H9 (cell line): ENCODE data around the gene MOV10L1. TPM values are rescaled to one million over a fixed set of nuclear protein-coding genes. Genes with fewer than 3 reads are reported as not detected.

Experiments used
- DNase-seq: peaks from one replicate; pipeline ENCODE4 v3.0.0-alpha.2; 2017
- H2AFZ ChIP-seq: one replicate; pipeline ENCODE4 v1.6.1; 2013; ENCODE audit warnings: mild to moderate bottlenecking, low read length, control low read depth, moderate library complexity
- H2AK5ac ChIP-seq: 2 replicates; pipeline ENCODE4 v1.6.1; 2013; ENCODE audit warnings: low read length, control low read depth, mixed read lengths; ENCODE audit not compliant: insufficient read length
- H2BK120ac ChIP-seq: one replicate; pipeline ENCODE4 v1.6.1; 2013; ENCODE audit warnings: low read depth, mild to moderate bottlenecking, low read length, control low read depth, inconsistent platforms; ENCODE audit not compliant: poor library complexity, severe bottlenecking
- H2BK12ac ChIP-seq: 2 replicates; pipeline ENCODE4 v1.6.1; 2013; ENCODE audit warnings: low read length, control low read depth, mixed read lengths, low read depth; ENCODE audit not compliant: insufficient read length
- H2BK15ac ChIP-seq: 2 replicates; pipeline ENCODE4 v1.6.1; 2013; ENCODE audit warnings: low read depth, low read length, control low read depth
- H2BK20ac ChIP-seq: one replicate; pipeline ENCODE4 v1.6.1; 2013; ENCODE audit warnings: low read depth, mild to moderate bottlenecking, low read length, control low read depth, inconsistent platforms; ENCODE audit not compliant: poor library complexity, severe bottlenecking
- H2BK5ac ChIP-seq: 2 replicates; pipeline ENCODE4 v1.6.1; 2013; ENCODE audit warnings: low read length, control low read depth, mixed read lengths; ENCODE audit not compliant: insufficient read length
- H3K14ac ChIP-seq: 2 replicates; pipeline ENCODE4 v1.6.1; 2013; ENCODE audit warnings: low read length, control low read depth; ENCODE audit not compliant: insufficient read depth
- H3K18ac ChIP-seq: 2 replicates; pipeline ENCODE4 v1.6.1; 2013; ENCODE audit warnings: low read depth, mild to moderate bottlenecking, mixed read lengths, low read length, control low read depth; ENCODE audit not compliant: insufficient read length
- H3K23ac ChIP-seq: 2 replicates; pipeline ENCODE4 v1.6.1; 2013; ENCODE audit warnings: low read length, control low read depth, mixed read lengths, low read depth; ENCODE audit not compliant: insufficient read length
- H3K23me2 ChIP-seq: 2 replicates; pipeline ENCODE4 v1.6.1; 2013; ENCODE audit warnings: low read depth, mild to moderate bottlenecking, mixed read lengths, low read length, control low read depth; ENCODE audit not compliant: insufficient read length, poor library complexity, severe bottlenecking
- H3K27ac ChIP-seq: 2 replicates; pipeline ENCODE4 v1.5.1; 2013; ENCODE audit warnings: low read length, control low read depth, mixed read lengths, low read depth; ENCODE audit not compliant: insufficient read length
- H3K27me3 ChIP-seq: 2 replicates; pipeline ENCODE4 v1.6.1; 2013; ENCODE audit warnings: low read length, control low read depth, inconsistent platforms; ENCODE audit not compliant: insufficient read depth
- H3K4ac ChIP-seq: 2 replicates; pipeline ENCODE4 v1.6.1; 2013; ENCODE audit warnings: low read depth, mild to moderate bottlenecking, control low read depth, inconsistent platforms, low read length, moderate library complexity
- H3K4me1 ChIP-seq: 2 replicates; pipeline ENCODE4 v1.6.1; 2013; ENCODE audit warnings: low read length, control low read depth, inconsistent platforms; ENCODE audit not compliant: insufficient read depth
- H3K4me2 ChIP-seq: 2 replicates; pipeline ENCODE4 v1.6.1; 2013; ENCODE audit warnings: low read length, control low read depth, mixed read lengths; ENCODE audit not compliant: insufficient read length, insufficient read depth
- H3K56ac ChIP-seq: 2 replicates; pipeline ENCODE4 v1.6.1; 2013; ENCODE audit warnings: low read depth, mild to moderate bottlenecking, mixed read lengths, low read length, control low read depth; ENCODE audit not compliant: insufficient read length
- H3K79me1 ChIP-seq: 2 replicates; pipeline ENCODE4 v1.6.1; 2013; ENCODE audit warnings: low read depth, mild to moderate bottlenecking, moderate library complexity, low read length, control low read depth, inconsistent platforms; ENCODE audit not compliant: insufficient read depth, poor library complexity, severe bottlenecking
- H3K79me2 ChIP-seq: 2 replicates; pipeline ENCODE4 v1.6.1; 2013; ENCODE audit warnings: low read length, control low read depth, inconsistent platforms; ENCODE audit not compliant: insufficient read depth
- H3K9ac ChIP-seq: 2 replicates; pipeline ENCODE4 v1.6.1; 2013; ENCODE audit warnings: low read length, control low read depth, mixed read lengths; ENCODE audit not compliant: insufficient read length; ENCODE audit errors: extremely low read depth
- H3K9me3 ChIP-seq: one replicate; pipeline ENCODE4 v1.6.1; 2013; ENCODE audit warnings: low read depth, low read length, inconsistent platforms; ENCODE audit not compliant: control insufficient read depth
- H3T11ph ChIP-seq: one replicate; pipeline ENCODE4 v1.6.1; 2013; ENCODE audit warnings: mild to moderate bottlenecking, low read length, control low read depth, inconsistent platforms
- H4K20me1 ChIP-seq: one replicate; pipeline ENCODE4 v1.6.1; 2013; ENCODE audit not compliant: control insufficient read depth, insufficient read length, insufficient read depth
- H4K5ac ChIP-seq: 2 replicates; pipeline ENCODE4 v1.6.1; 2013; ENCODE audit warnings: low read depth, mild to moderate bottlenecking, mixed read lengths, low read length, control low read depth; ENCODE audit not compliant: insufficient read length
- H4K8ac ChIP-seq: replicated peaks from 2 replicates; pipeline ENCODE4 v1.6.1; 2013; ENCODE audit warnings: low read length, control low read depth, mixed read lengths, low read depth; ENCODE audit not compliant: insufficient read length
- H4K91ac ChIP-seq: 2 replicates; pipeline ENCODE4 v1.6.1; 2013; ENCODE audit warnings: low read depth, mild to moderate bottlenecking, moderate library complexity, mixed read lengths, low read length, control low read depth; ENCODE audit not compliant: insufficient read length
- H3K27ac Mint-ChIP-seq, 3 experiments: 2 replicates in 2 of 3; 3 replicates in 1 of 3; pipeline ENCODE4 v1.8.0; 2020 to 2021; ENCODE audit warnings: mixed read lengths in 3 of 3, mild to moderate bottlenecking in 1 of 3, moderate library complexity in 1 of 3
- H3K27me3 Mint-ChIP-seq: 2 replicates; pipeline ENCODE4 v1.8.0; 2021; ENCODE audit warnings: low read depth, mild to moderate bottlenecking, moderate library complexity, mixed read lengths
- H3K36me3 Mint-ChIP-seq, 3 experiments: 2 replicates in 2 of 3; 3 replicates in 1 of 3; pipeline ENCODE4 v1.8.0; 2020 to 2021; ENCODE audit warnings: low read depth in 3 of 3, mixed read lengths in 3 of 3; ENCODE audit not compliant: insufficient read depth in 1 of 3
- H3K4me1 Mint-ChIP-seq, 2 experiments: 2 replicates each; pipeline ENCODE4 v1.8.0; 2020; ENCODE audit warnings: mixed read lengths in 2 of 2
- H3K4me3 Mint-ChIP-seq, 2 experiments: 2 replicates in 1 of 2; 3 replicates in 1 of 2; pipeline ENCODE4 v1.8.0; 2020 to 2021; ENCODE audit warnings: mild to moderate bottlenecking in 2 of 2, mixed read lengths in 2 of 2, moderate library complexity in 1 of 2
- H3K9me3 Mint-ChIP-seq, 2 experiments: 2 replicates in 1 of 2; 3 replicates in 1 of 2; pipeline ENCODE4 v1.8.0; 2020; ENCODE audit warnings: mild to moderate bottlenecking in 2 of 2, mixed read lengths in 2 of 2, moderate library complexity in 1 of 2
- WGBS: extraction: QIAGEN DNeasy Blood & Tissue Kit; methylation state at CpG from one replicate; pipeline ENCODE4 v1.1.7; 2013; ENCODE audit warnings: missing lambda C conversion rate, low lambda C conversion rate, mixed read lengths; ENCODE audit not compliant: insufficient read length; ENCODE audit errors: extremely low coverage; 5-methylcytosine and 5-hydroxymethylcytosine counted together
- total RNA-seq: library from RNA; stranded (reverse); gene quantifications from 2 replicates; pipeline ENCODE4 v1.2.1, GENCODE V29; 2021
- TF ChIP-seq, protein P1 (sequence below): fragments of 200-600 bp; sonication (generic); conservative IDR thresholded peaks from 3 replicates; pipeline ENCODE4 v1.8.0; 2021; ENCODE audit warnings: antibody characterized with exemption, mild to moderate bottlenecking

Gene MOV10L1
- total RNA-seq, 1 experiment from 2014 or later: not detected

DNA sequence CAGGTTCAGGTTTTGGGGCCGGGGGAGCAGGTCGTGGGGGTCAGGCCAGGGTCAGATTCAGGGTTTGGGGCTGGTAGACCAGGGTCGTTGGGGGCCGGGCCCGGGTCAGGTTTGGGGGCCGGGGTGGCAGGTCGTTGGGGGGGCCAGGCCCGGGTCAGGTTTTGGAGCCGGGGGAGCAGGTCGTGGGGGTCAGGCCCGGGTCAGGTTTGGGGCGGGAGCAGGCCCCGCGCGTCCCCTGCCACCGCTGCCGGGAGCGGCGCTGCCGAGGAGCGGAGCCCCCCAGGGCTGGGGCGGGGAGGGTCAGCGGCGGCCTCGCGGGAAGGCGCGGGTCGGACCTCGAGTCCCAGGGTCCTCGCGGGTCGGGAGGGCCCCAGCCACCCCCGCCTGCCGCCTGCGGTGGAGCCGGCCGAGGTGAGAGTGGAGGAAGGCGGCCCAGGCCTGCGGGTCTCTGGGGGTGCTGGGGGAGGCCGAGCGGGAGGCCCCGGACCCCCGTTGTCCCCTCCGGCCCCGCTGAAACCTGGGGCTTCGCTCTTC, 96.4 kb downstream of the MOV10L1 start:
- peaks cover 17% of the 10 kb centered on the region for H3K23me2 ChIP-seq
- no peak overlapping the region for H3K27ac ChIP-seq
- H4K91ac ChIP-seq: no peak overlapping the region
- no peak overlapping the region for H3K4ac ChIP-seq
- Mint-ChIP-seq H3K9me3 (no peaks in the 10 kb centered on the region), H3K4me1 (peaks cover 10 to 21% of the 10 kb centered on the region in 2 experiments), H3K4me3 (peak overlapping the region; percentile 85 to 91), H3K27ac (0 out of 7 replicates have a peak overlapping the region, but pooled peaks of 1 of the 3 experiments have one; percentile 9), H3K36me3 (peaks cover 0 to 3% (median 1%) of the 10 kb centered on the region in 3 experiments; a peak in 5 of 7 replicates), H3K27me3 (no peaks in the 10 kb centered on the region; the same call in none of the 2 replicates)
- H2BK15ac ChIP-seq: no peak overlapping the region
- no peaks in the 10 kb centered on the region for H3K4me1 ChIP-seq
- H3K14ac ChIP-seq: no peak overlapping the region; the same call in 1 of the 2 replicates
- no peak for DNase-seq
- H2AFZ ChIP-seq: no peak overlapping the region
- peak overlapping the region; percentile 58 for H3K4me2 ChIP-seq
- H4K20me1 ChIP-seq: no peaks in the 10 kb centered on the region
- no peak overlapping the region for H3K56ac ChIP-seq
- no peak overlapping the region for H4K8ac ChIP-seq
- H2AK5ac ChIP-seq: no peak overlapping the region
- no peak overlapping the region for H3K18ac ChIP-seq
- TF ChIP-seq, protein P1, sequence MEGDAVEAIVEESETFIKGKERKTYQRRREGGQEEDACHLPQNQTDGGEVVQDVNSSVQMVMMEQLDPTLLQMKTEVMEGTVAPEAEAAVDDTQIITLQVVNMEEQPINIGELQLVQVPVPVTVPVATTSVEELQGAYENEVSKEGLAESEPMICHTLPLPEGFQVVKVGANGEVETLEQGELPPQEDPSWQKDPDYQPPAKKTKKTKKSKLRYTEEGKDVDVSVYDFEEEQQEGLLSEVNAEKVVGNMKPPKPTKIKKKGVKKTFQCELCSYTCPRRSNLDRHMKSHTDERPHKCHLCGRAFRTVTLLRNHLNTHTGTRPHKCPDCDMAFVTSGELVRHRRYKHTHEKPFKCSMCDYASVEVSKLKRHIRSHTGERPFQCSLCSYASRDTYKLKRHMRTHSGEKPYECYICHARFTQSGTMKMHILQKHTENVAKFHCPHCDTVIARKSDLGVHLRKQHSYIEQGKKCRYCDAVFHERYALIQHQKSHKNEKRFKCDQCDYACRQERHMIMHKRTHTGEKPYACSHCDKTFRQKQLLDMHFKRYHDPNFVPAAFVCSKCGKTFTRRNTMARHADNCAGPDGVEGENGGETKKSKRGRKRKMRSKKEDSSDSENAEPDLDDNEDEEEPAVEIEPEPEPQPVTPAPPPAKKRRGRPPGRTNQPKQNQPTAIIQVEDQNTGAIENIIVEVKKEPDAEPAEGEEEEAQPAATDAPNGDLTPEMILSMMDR: no peak
- no peak overlapping the region for H3K23ac ChIP-seq
- no peak overlapping the region for H3K9ac ChIP-seq
- no peaks in the 10 kb centered on the region for H3K9me3 ChIP-seq
- no peaks in the 10 kb centered on the region for H3K27me3 ChIP-seq
- peaks cover 5% of the 10 kb centered on the region; the same call in 1 of the 2 replicates for H3K79me2 ChIP-seq
- no peaks in the 10 kb centered on the region for H3K79me1 ChIP-seq
- no peak overlapping the region for H2BK5ac ChIP-seq
- no peak overlapping the region for H2BK20ac ChIP-seq
- H2BK12ac ChIP-seq: no peak overlapping the region
- H2BK120ac ChIP-seq: no peak overlapping the region
- no CpG with 5 or more reads among the region's 47 CpGs for WGBS
- no peak overlapping the region for H3T11ph ChIP-seq
- no peak overlapping the region for H4K5ac ChIP-seq
